K562 (cell line): Measurements from ENCODE around the gene PDIA3. TPM values are rescaled to one million over a fixed set of nuclear protein-coding genes. Genes with fewer than 3 reads are reported as not detected.

Source experiments
- BHLHE40 ChIP-seq: IDR thresholded peaks from 2 replicates; pipeline ENCODE4 v1.6.1; 2011; ENCODE audit warnings: low read length, improper control_type of control experiment
- CHD2 ChIP-seq: IDR thresholded peaks from 2 replicates; pipeline ENCODE4 v1.6.1; 2011; ENCODE audit warnings: low read depth, low read length
- DEAF1 ChIP-seq: fragments of 450-650 bp; formaldehyde crosslinking; IDR thresholded peaks from 2 replicates; pipeline ENCODE4 v1.4.0; 2020; ENCODE audit warnings: mild to moderate bottlenecking, moderate library complexity
- DMBX1 ChIP-seq: fragments of 250-450 bp; sonication (Bioruptor Pico); IDR thresholded peaks from 2 replicates; pipeline ENCODE4 v1.8.0; 2022; ENCODE audit warnings: inconsistent platforms, mild to moderate bottlenecking, moderate library complexity, borderline replicate concordance
- GATAD2B ChIP-seq: fragments of 450-650 bp; IDR thresholded peaks from 2 replicates; pipeline ENCODE4 v1.6.1; 2017; ENCODE audit warnings: mild to moderate bottlenecking, borderline replicate concordance
- MTA2 ChIP-seq: fragments of 450-650 bp; IDR thresholded peaks from 2 replicates; pipeline ENCODE4 v1.6.1; 2016; ENCODE audit warnings: low read depth
- MXD1 ChIP-seq: fragments of 250-450 bp; sonication (Bioruptor Pico); IDR thresholded peaks from 2 replicates; pipeline ENCODE4 v1.8.0; 2021; ENCODE audit warnings: borderline replicate concordance, mild to moderate bottlenecking, moderate library complexity; ENCODE audit not compliant: poor library complexity, severe bottlenecking
- SMAD2 ChIP-seq: fragments of 150-350 bp; IDR thresholded peaks from 2 replicates; pipeline ENCODE4 v1.6.1; 2014; ENCODE audit warnings: low read depth, mild to moderate bottlenecking, low read length
- TBL1XR1 ChIP-seq, 2 experiments: IDR thresholded peaks; 2 replicates each; pipeline ENCODE4 v1.6.1; 2012; ENCODE audit warnings: improper control_type of control experiment in 2 of 2, low read length in 2 of 2, mild to moderate bottlenecking in 1 of 2
- ZNF431 ChIP-seq: sonication (generic); formaldehyde crosslinking; IDR thresholded peaks from 2 replicates; pipeline ENCODE4 v1.8.0; 2022; ENCODE audit warnings: mild to moderate bottlenecking, missing genetic modification reagents
- ZNF76 ChIP-seq: fragments of 250-450 bp; sonication (Bioruptor Pico); IDR thresholded peaks from 2 replicates; pipeline ENCODE4 v1.4.0; 2020; ENCODE audit warnings: mild to moderate bottlenecking, moderate library complexity, borderline replicate concordance
- polyA plus RNA-seq, 8 experiments: library from polyadenylated mRNA; depleted of rRNA in 4 of 8; stranded (reverse) in 5 of 8; unstranded in 3 of 8; fragments of >200 nt; fragmentation: Nextera tagmentation in 2 of 8; fragmentation: Illumina TruSeq in 1 of 8; extraction: Ambion mirVana in 2 of 8; extraction: Trizol in 1 of 8; gene quantifications; 2 replicates each; pipeline versions ENCODE4 v1.2.1 to v1.2.3, GENCODE V29; 2011 to 2014; ENCODE audit warnings: inconsistent platforms in 1 of 8, missing spikeins in 1 of 8
- total RNA-seq, 7 experiments: library from RNA; depleted of rRNA in 6 of 7; stranded (reverse); fragments of >200 nt in 6 of 7; fragmentation: Illumina TruSeq in 2 of 7; extraction: Trizol in 2 of 7; gene quantifications; 2 replicates each; pipeline versions ENCODE4 v1.2.1 to v1.2.3, GENCODE V29; 2011 to 2021; ENCODE audit warnings: low replicate concordance in 1 of 7

PDIA3 gene
- total and polyA plus RNA-seq, 9 of the 15 experiments (the other 6 are each of a cell fraction or from before 2014, with no cell fraction given): 13.5 to 386 (median 149) TPM

DNA sequence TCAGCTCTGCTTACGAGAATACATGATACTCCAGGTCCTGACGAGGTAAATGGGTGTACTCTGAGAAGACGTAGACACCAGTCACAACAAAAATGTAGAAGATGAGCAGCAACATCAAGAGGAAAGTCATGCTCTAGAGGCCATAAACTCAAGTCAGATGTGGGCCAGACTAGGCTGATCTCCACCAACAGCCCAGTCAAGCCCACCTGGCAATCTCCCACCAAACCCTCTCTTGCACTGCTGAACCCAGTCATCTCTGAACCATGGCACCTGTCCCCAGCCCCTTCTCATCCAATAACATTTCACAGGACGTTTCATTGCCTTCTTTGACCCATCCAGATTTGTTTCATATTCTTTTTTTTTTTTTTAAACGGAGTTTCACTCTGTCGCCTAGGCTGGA, 10.8 kb upstream of the PDIA3 start (continued):
- TF ChIP-seq MXD1: no peak
- no peak for TF ChIP-seq TBL1XR1 (IDR thresholded peaks at IDR 0.05; ENCODE audit: low read length in 2 of 2)
- no peak for TF ChIP-seq DMBX1 (CRISPR knock-in tag)
- no peak for TF ChIP-seq CHD2
- TF ChIP-seq MTA2: no peak
- no peak for TF ChIP-seq BHLHE40
- TF ChIP-seq GATAD2B: no peak
- TF ChIP-seq SMAD2: no peak
- no peak for TF ChIP-seq DEAF1 (CRISPR knock-in tag)
- TF ChIP-seq ZNF76 (CRISPR knock-in tag): no peak
- TF ChIP-seq ZNF431 (CRISPR knock-in tag): no peak
